ENCODE results near the gene CEP72. TPM values are rescaled to one million over a fixed set of nuclear protein-coding genes. Genes with fewer than 3 reads are reported as not detected.

The CEP72 gene
- total and polyA plus RNA-seq, 5 donors from 2014 or later, result 3.2 to 12.3 (median 3.8) TPM

- H3K9me3 Mint-ChIP-seq, result no peaks in the 10 kb centered on the region
- Histone ChIP-seq H3K27ac (ENCODE audit: insufficient read depth, low read length, poor library complexity, severe bottlenecking) (no peak overlapping the region), H3K4me1 (ENCODE audit: control insufficient read depth, insufficient read depth, low read length, poor library complexity, severe bottlenecking) (no peaks in the 10 kb centered on the region), H3K4me3 (ENCODE audit: low read depth, low read length) (no peak overlapping the region), H3K36me3 (ENCODE audit: control insufficient read depth, insufficient read depth, low read length) (peaks cover 56% of the 10 kb centered on the region), H3K9me3 (ENCODE audit: control insufficient read depth in 2 of 2, low read length in 2 of 2) (peaks cover 0 to 3% of the 10 kb centered on the region in 2 experiments), H3K27me3 (ENCODE audit: control insufficient read depth, insufficient read depth, low read length) (no peaks in the 10 kb centered on the region)
- H3K4me3 Mint-ChIP-seq, result no peak overlapping the region
- H3K36me3 Mint-ChIP-seq, result peaks cover 25% of the 10 kb centered on the region
- H3K27ac Mint-ChIP-seq, result no peak overlapping the region
- no peak for ATAC-seq (ENCODE audit: low read depth in 2 of 2)
- no peaks in the 10 kb centered on the region for H3K27me3 Mint-ChIP-seq
- no peak for DNase-seq
- peaks cover 0 to 2% (median 0%) of the 10 kb centered on the region in 4 donors for H3K4me1 Mint-ChIP-seq
Measured at GRCh38 chr5:639253-639530, 27.1 kb downstream of the CEP72 start.

DNA sequence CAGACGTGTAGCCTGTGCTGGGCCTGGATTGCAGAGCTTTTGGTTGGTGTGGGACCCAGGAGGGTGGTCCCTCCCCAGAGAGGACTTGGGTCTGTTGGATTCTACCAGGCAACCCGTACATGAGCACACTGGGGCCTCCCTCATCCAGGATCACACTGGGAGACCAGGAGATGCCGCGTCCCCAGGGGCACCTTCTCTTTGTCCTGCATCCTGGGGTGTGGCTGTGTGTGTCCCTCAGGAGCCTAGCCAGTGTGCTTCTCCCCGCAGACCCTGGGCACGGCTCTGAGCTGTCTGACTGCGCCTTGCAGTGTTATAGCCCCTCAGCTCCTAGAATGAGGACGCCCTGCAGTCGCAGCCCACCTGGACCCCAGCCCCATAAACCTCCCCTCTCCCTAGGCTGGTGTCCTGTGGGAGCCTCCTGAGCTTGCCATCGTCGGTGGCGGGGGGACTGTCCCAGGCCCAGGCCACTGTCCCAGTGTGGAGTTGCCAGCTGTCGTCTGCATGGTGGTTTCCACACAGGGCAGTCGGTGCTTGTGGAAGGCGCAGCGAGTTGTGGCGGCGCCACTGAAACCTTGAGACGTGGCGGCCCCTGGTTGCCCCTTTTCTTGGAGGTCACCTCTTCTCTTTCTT is 27.6 kb downstream of the CEP72 start:
- no peak overlapping the region for H3K27ac ChIP-seq (ENCODE audit: insufficient read depth, low read length, poor library complexity, severe bottlenecking)

DNA sequence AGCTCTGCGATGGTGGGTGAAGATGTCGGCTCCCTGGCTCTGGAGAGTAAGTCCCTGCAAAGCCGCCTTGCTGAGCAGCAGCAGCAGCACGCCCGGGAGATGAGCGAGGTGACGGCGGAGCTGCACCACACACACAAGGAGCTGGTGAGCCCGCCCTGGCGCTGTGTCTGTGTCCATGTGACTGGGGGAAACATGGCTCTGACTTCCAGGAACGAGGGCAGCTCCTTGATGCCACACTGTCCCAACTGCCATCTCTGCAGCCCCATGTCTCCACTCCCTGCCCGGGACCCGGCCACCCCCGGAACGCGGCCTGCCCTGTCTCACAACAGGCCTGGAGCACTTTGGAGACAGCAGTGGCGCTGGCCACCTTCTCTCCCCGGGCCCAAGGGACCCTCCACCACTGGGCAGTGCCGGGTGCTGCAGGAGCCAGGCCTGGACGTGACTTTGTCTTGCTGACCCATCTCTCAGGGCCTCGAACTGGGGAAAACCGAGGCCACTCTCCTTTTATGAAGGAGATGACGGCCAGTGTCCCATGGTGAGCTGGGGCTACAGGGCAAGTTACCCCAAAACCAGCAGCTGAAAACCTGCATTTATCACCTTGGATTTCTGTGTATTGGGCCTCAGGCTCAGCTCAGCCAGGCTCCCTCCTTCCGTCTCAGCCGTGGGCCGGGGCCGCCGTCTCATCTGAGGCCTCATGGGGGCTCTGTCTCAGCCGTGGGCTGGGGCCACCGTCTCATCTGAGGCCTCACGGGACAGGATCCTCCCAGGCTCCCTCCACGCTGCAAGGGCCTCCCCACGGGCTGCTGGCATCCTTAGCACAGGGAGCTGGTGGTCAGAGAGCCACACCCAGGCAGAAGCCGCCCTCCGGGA is 28.6 kb downstream of the CEP72 start:
- DNase-seq, result no peak
- H3K4me3 ChIP-seq (ENCODE audit: low read depth, low read length), result no peak overlapping the region
- no peak overlapping the region for H3K27ac ChIP-seq (ENCODE audit: insufficient read depth, low read length, poor library complexity, severe bottlenecking)
- Mint-ChIP-seq H3K9me3 (no peaks in the 10 kb centered on the region), H3K27me3 (no peaks in the 10 kb centered on the region), H3K27ac (no peak overlapping the region), H3K4me1 (peaks cover 0 to 3% (median 0%) of the 10 kb centered on the region in 4 donors), H3K36me3 (peaks cover 18% of the 10 kb centered on the region), H3K4me3 (no peak overlapping the region)
- H3K27me3 ChIP-seq (ENCODE audit: control insufficient read depth, insufficient read depth, low read length), result no peaks in the 10 kb centered on the region
- H3K9me3 ChIP-seq (ENCODE audit: control insufficient read depth in 2 of 2, low read length in 2 of 2), result peaks cover 0 to 2% of the 10 kb centered on the region in 2 experiments
- peaks cover 47% of the 10 kb centered on the region for H3K36me3 ChIP-seq (ENCODE audit: control insufficient read depth, insufficient read depth, low read length)
- no peaks in the 10 kb centered on the region for H3K4me1 ChIP-seq (ENCODE audit: control insufficient read depth, insufficient read depth, low read length, poor library complexity, severe bottlenecking)
- no peak for ATAC-seq (ENCODE audit: low read depth in 2 of 2)

More for the DNA sequence above, 27.6 kb downstream of the CEP72 start:
- H3K9me3 ChIP-seq (ENCODE audit: control insufficient read depth in 2 of 2, low read length in 2 of 2), result peaks cover 0 to 3% of the 10 kb centered on the region in 2 experiments
- Mint-ChIP-seq H3K27ac (no peak overlapping the region), H3K4me1 (peaks cover 0 to 3% (median 0%) of the 10 kb centered on the region in 4 donors), H3K9me3 (no peaks in the 10 kb centered on the region), H3K27me3 (no peaks in the 10 kb centered on the region), H3K4me3 (no peak overlapping the region), H3K36me3 (peaks cover 22% of the 10 kb centered on the region)
- no peak for ATAC-seq (ENCODE audit: low read depth in 2 of 2)
- DNase-seq, result no peak
- no peaks in the 10 kb centered on the region for H3K27me3 ChIP-seq (ENCODE audit: control insufficient read depth, insufficient read depth, low read length)
- H3K4me3 ChIP-seq (ENCODE audit: low read depth, low read length), result no peak overlapping the region
- peaks cover 54% of the 10 kb centered on the region for H3K36me3 ChIP-seq (ENCODE audit: control insufficient read depth, insufficient read depth, low read length)
- H3K4me1 ChIP-seq (ENCODE audit: control insufficient read depth, insufficient read depth, low read length, poor library complexity, severe bottlenecking), result no peaks in the 10 kb centered on the region

GRCh38 chr5:641331-641765 is 29.2 kb downstream of the CEP72 start:
- Histone ChIP-seq H3K27ac (ENCODE audit: insufficient read depth, low read length, poor library complexity, severe bottlenecking) (no peak overlapping the region), H3K27me3 (ENCODE audit: control insufficient read depth, insufficient read depth, low read length) (no peaks in the 10 kb centered on the region), H3K4me3 (ENCODE audit: low read depth, low read length) (no peak overlapping the region), H3K9me3 (ENCODE audit: control insufficient read depth in 2 of 2, low read length in 2 of 2) (no peaks in the 10 kb centered on the region), H3K4me1 (ENCODE audit: control insufficient read depth, insufficient read depth, low read length, poor library complexity, severe bottlenecking) (no peaks in the 10 kb centered on the region), H3K36me3 (ENCODE audit: control insufficient read depth, insufficient read depth, low read length) (peaks cover 46% of the 10 kb centered on the region)
- Mint-ChIP-seq H3K4me1 (peaks cover 0 to 3% (median 0%) of the 10 kb centered on the region in 4 donors), H3K4me3 (no peak overlapping the region), H3K9me3 (no peaks in the 10 kb centered on the region), H3K27me3 (no peaks in the 10 kb centered on the region), H3K36me3 (peaks cover 14% of the 10 kb centered on the region), H3K27ac (no peak overlapping the region)
- ATAC-seq (ENCODE audit: low read depth in 2 of 2), result no peak
- no peak for DNase-seq

DNA sequence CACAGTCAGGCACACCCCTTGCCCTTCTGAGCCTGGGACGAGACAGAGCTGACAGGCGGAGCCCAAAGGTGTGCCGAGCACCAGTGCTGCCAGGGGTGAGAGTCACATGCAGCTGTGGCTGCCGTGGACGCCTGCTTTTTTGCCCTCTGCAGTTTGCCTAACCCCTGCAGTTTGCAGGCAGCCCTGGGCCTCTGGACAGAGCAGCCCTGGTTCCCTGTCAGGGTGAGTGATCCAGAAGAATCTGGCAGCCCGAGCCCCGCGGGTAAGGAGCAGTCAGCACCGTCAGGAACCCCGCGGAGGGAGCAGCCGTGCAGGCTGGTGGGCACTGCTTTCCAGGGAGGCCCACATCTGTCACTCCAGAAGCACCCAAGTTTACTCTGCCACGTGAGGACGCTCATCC is 30.3 kb downstream of the CEP72 start:
- no peak for ATAC-seq (ENCODE audit: low read depth in 2 of 2)
- no peaks in the 10 kb centered on the region for H3K4me1 ChIP-seq (ENCODE audit: control insufficient read depth, insufficient read depth, low read length, poor library complexity, severe bottlenecking)
- Mint-ChIP-seq H3K27me3 (no peaks in the 10 kb centered on the region), H3K4me3 (no peak overlapping the region), H3K9me3 (no peaks in the 10 kb centered on the region), H3K27ac (no peak overlapping the region), H3K4me1 (peaks cover 0 to 3% (median 0%) of the 10 kb centered on the region in 4 donors), H3K36me3 (peaks cover 13% of the 10 kb centered on the region)
- peaks cover 45% of the 10 kb centered on the region for H3K36me3 ChIP-seq (ENCODE audit: control insufficient read depth, insufficient read depth, low read length)
- no peaks in the 10 kb centered on the region for H3K9me3 ChIP-seq (ENCODE audit: control insufficient read depth in 2 of 2, low read length in 2 of 2)
- no peaks in the 10 kb centered on the region for H3K27me3 ChIP-seq (ENCODE audit: control insufficient read depth, insufficient read depth, low read length)
- no peak overlapping the region for H3K4me3 ChIP-seq (ENCODE audit: low read depth, low read length)
- H3K27ac ChIP-seq (ENCODE audit: insufficient read depth, low read length, poor library complexity, severe bottlenecking), result no peak overlapping the region
- DNase-seq, result no peak

DNA sequence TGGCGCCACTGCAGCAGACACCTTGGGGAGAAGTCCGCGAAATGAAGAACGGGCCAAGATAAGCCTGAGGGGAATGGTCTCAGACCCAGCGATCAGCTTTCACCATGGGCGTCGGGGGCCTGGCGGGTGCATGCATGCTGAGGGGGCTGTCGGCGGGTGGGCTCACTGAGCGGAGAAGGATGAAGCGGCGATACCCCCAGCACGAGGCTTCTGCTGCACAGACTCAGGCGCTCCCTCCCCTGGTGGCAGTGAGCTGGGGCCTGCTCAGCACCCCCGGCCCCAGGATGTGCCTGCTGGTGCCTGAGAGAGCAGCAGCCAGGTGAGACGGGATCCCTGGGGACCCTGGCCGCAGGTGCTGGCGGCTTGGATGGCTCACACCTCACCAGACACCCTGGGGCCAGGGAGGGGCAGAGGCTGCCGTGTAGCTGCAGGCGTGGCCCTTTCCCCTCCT is 31.2 kb downstream of the CEP72 start:
- no peaks in the 10 kb centered on the region for H3K9me3 Mint-ChIP-seq
- no peak overlapping the region for H3K27ac ChIP-seq (ENCODE audit: insufficient read depth, low read length, poor library complexity, severe bottlenecking)
- no peak overlapping the region for H3K27ac Mint-ChIP-seq
- DNase-seq, result no peak
- no peaks in the 10 kb centered on the region for H3K27me3 Mint-ChIP-seq
- H3K4me3 ChIP-seq (ENCODE audit: low read depth, low read length), result no peak overlapping the region
- H3K4me3 Mint-ChIP-seq, result no peak overlapping the region
- no peaks in the 10 kb centered on the region for H3K27me3 ChIP-seq (ENCODE audit: control insufficient read depth, insufficient read depth, low read length)
- H3K4me1 ChIP-seq (ENCODE audit: control insufficient read depth, insufficient read depth, low read length, poor library complexity, severe bottlenecking), result no peaks in the 10 kb centered on the region
- peaks cover 43% of the 10 kb centered on the region for H3K36me3 ChIP-seq (ENCODE audit: control insufficient read depth, insufficient read depth, low read length)
- peaks cover 13% of the 10 kb centered on the region for H3K36me3 Mint-ChIP-seq
- ATAC-seq (ENCODE audit: low read depth in 2 of 2), result no peak
- no peaks in the 10 kb centered on the region for H3K9me3 ChIP-seq (ENCODE audit: control insufficient read depth in 2 of 2, low read length in 2 of 2)
- H3K4me1 Mint-ChIP-seq, result peaks cover 0 to 3% (median 0%) of the 10 kb centered on the region in 4 donors

- peaks cover 0 to 3% (median 0%) of the 10 kb centered on the region in 4 donors for H3K4me1 Mint-ChIP-seq
Measured at GRCh38 chr5:643811-644271, 31.7 kb downstream of the CEP72 start.

More at GRCh38 chr5:643811-644271, 31.7 kb downstream of the CEP72 start:
- no peak for DNase-seq
- Histone ChIP-seq H3K4me3 (ENCODE audit: low read depth, low read length) (no peak overlapping the region), H3K4me1 (ENCODE audit: control insufficient read depth, insufficient read depth, low read length, poor library complexity, severe bottlenecking) (no peaks in the 10 kb centered on the region), H3K27me3 (ENCODE audit: control insufficient read depth, insufficient read depth, low read length) (no peaks in the 10 kb centered on the region), H3K9me3 (ENCODE audit: control insufficient read depth in 2 of 2, low read length in 2 of 2) (no peaks in the 10 kb centered on the region), H3K36me3 (ENCODE audit: control insufficient read depth, insufficient read depth, low read length) (peaks cover 43% of the 10 kb centered on the region), H3K27ac (ENCODE audit: insufficient read depth, low read length, poor library complexity, severe bottlenecking) (no peak overlapping the region)
- no peaks in the 10 kb centered on the region for H3K9me3 Mint-ChIP-seq
- no peaks in the 10 kb centered on the region for H3K27me3 Mint-ChIP-seq
- peak overlapping the region in 1 of 3 donors; percentile 82 for H3K27ac Mint-ChIP-seq
- no peak for ATAC-seq (ENCODE audit: low read depth in 2 of 2)
- H3K36me3 Mint-ChIP-seq, result peaks cover 13% of the 10 kb centered on the region
- H3K4me3 Mint-ChIP-seq, result no peak overlapping the region

Measured in CD4-positive, CD25-positive, alpha-beta regulatory T cell (primary cell).